Panc1 (cell line): ENCODE data around the gene HOTAIR.

Experiments used
- CTCF ChIP-seq: fragments of 450-650 bp; IDR thresholded peaks from 2 replicates; pipeline ENCODE4 v1.5.1; 2017; ENCODE audit warnings: mild to moderate bottlenecking
- POLR2AphosphoS5 ChIP-seq: IDR thresholded peaks from 2 replicates; pipeline ENCODE4 v1.6.1; 2012; ENCODE audit warnings: mild to moderate bottlenecking, low read depth, low read length, moderate library complexity

GRCh38 chr12:54016051-54016450 lies 41.3 kb upstream of the HOTAIR start:
- TF ChIP-seq CTCF, result no peak
- no peak; the same call in 1 of the 2 replicates for TF ChIP-seq POLR2AphosphoS5
